Measurements from ENCODE around the gene DUSP14.

Gene DUSP14

GRCh38 chr17:37458805-37459204 is 30.9 kb upstream of the DUSP14 start:
- H3K4me3 ChIP-seq (ENCODE audit: low read depth, low read length) = no peak overlapping the region
- H3K9me3 ChIP-seq (ENCODE audit: severe bottlenecking) = no peaks in the 10 kb centered on the region
- no peak for DNase-seq
- no peak overlapping the region for H3K27ac ChIP-seq
- H3K36me3 ChIP-seq = peaks cover 4% of the 10 kb centered on the region
- no peak for TF ChIP-seq CTCF (IDR thresholded peaks at IDR 0.05; ENCODE audit: low read depth, low read length)
- no peaks in the 10 kb centered on the region for H3K27me3 ChIP-seq (ENCODE audit: insufficient read depth, low read depth, severe bottlenecking)

GRCh38 chr17:37461668-37462067 is 28.0 kb upstream of the DUSP14 start:
- Histone ChIP-seq H3K9me3 (ENCODE audit: severe bottlenecking) (no peaks in the 10 kb centered on the region), H3K27ac (no peak overlapping the region), H3K4me3 (ENCODE audit: low read depth, low read length) (no peak overlapping the region), H3K36me3 (peaks cover 17% of the 10 kb centered on the region), H3K27me3 (ENCODE audit: insufficient read depth, low read depth, severe bottlenecking) (no peaks in the 10 kb centered on the region)
- DNase-seq = no peak
- TF ChIP-seq CTCF (IDR thresholded peaks at IDR 0.05; ENCODE audit: low read depth, low read length) = no peak

GRCh38 chr17:37462492-37462891 is 27.2 kb upstream of the DUSP14 start:
- Histone ChIP-seq H3K27ac (no peak overlapping the region), H3K4me3 (ENCODE audit: low read depth, low read length) (no peak overlapping the region), H3K9me3 (ENCODE audit: severe bottlenecking) (no peaks in the 10 kb centered on the region), H3K36me3 (peaks cover 18% of the 10 kb centered on the region), H3K27me3 (ENCODE audit: insufficient read depth, low read depth, severe bottlenecking) (no peaks in the 10 kb centered on the region)
- TF ChIP-seq CTCF (IDR thresholded peaks at IDR 0.05; ENCODE audit: low read depth, low read length) = no peak
- no peak for DNase-seq

GRCh38 chr17:37463039-37463438 is 26.7 kb upstream of the DUSP14 start:
- Histone ChIP-seq H3K4me3 (ENCODE audit: low read depth, low read length) (no peak overlapping the region), H3K36me3 (peaks cover 21% of the 10 kb centered on the region)
- no peak for TF ChIP-seq CTCF (IDR thresholded peaks at IDR 0.05; ENCODE audit: low read depth, low read length)

GRCh38 chr17:37465069-37465616 is 24.5 kb upstream of the DUSP14 start:
- H3K27ac ChIP-seq = no peak overlapping the region
- peaks cover 26% of the 10 kb centered on the region for H3K36me3 ChIP-seq
- DNase-seq = no peak

More at GRCh38 chr17:37463039-37463438, 26.7 kb upstream of the DUSP14 start:
- DNase-seq = no peak
- no peaks in the 10 kb centered on the region for H3K9me3 ChIP-seq (ENCODE audit: severe bottlenecking)
- H3K27me3 ChIP-seq (ENCODE audit: insufficient read depth, low read depth, severe bottlenecking) = no peaks in the 10 kb centered on the region
- no peak overlapping the region for H3K27ac ChIP-seq

More at GRCh38 chr17:37465069-37465616, 24.5 kb upstream of the DUSP14 start:
- no peak for TF ChIP-seq CTCF (IDR thresholded peaks at IDR 0.05; ENCODE audit: low read depth, low read length)
- no peaks in the 10 kb centered on the region for H3K9me3 ChIP-seq (ENCODE audit: severe bottlenecking)
- H3K4me3 ChIP-seq (ENCODE audit: low read depth, low read length) = no peak overlapping the region
- H3K27me3 ChIP-seq (ENCODE audit: insufficient read depth, low read depth, severe bottlenecking) = no peaks in the 10 kb centered on the region
